Endothelial cell of umbilical vein (primary cell): Measurements from ENCODE around the gene TXNRD2.

Experiments used
- EZH2 ChIP-seq: IDR thresholded peaks from 2 replicates; pipeline ENCODE4 v1.6.1; 2012; ENCODE audit warnings: borderline replicate concordance, low read depth, mild to moderate bottlenecking, moderate library complexity, low read length, inconsistent platforms; ENCODE audit not compliant: severe bottlenecking
- GATA2 ChIP-seq: IDR thresholded peaks from 2 replicates; pipeline ENCODE4 v1.7.0; 2011; ENCODE audit warnings: low read depth, mild to moderate bottlenecking, moderate library complexity, mixed read lengths, low read length; ENCODE audit not compliant: insufficient read length, insufficient read depth
- JUN ChIP-seq: IDR thresholded peaks from 2 replicates; pipeline ENCODE4 v1.6.1; 2011; ENCODE audit warnings: borderline replicate concordance, low read depth; ENCODE audit not compliant: insufficient read length, insufficient read depth
- MAX ChIP-seq: IDR thresholded peaks from 2 replicates; pipeline ENCODE4 v1.6.1; 2011; ENCODE audit not compliant: insufficient read depth, insufficient read length
- MYC ChIP-seq: IDR thresholded peaks from one replicate; pipeline ENCODE4 v1.6.1; 2011; ENCODE audit warnings: mild to moderate bottlenecking, low read depth, low read length
- POLR2A ChIP-seq: IDR thresholded peaks from 2 replicates; pipeline ENCODE4 v1.6.1; 2012; ENCODE audit warnings: low read depth, mild to moderate bottlenecking, control low read depth, low read length
- POLR2AphosphoS5 ChIP-seq: IDR thresholded peaks from 2 replicates; pipeline ENCODE4 v1.6.1; 2012; ENCODE audit warnings: low read depth, mild to moderate bottlenecking, control low read depth, low read length, moderate library complexity; ENCODE audit not compliant: insufficient read depth
- TF ChIP-seq, protein P1 (sequence below), 2 donors: IDR thresholded peaks; 1 replicate in 1 of 2; 2 replicates in 1 of 2; pipeline ENCODE4 v1.5.1; 2011; ENCODE audit warnings: low read length in 2 of 2, mild to moderate bottlenecking in 2 of 2, moderate library complexity in 2 of 2, control low read depth in 1 of 2, inconsistent platforms in 1 of 2, low read depth in 1 of 2; ENCODE audit not compliant: insufficient read depth in 1 of 2; ENCODE audit errors: extremely low read depth in 1 of 2

DNA sequence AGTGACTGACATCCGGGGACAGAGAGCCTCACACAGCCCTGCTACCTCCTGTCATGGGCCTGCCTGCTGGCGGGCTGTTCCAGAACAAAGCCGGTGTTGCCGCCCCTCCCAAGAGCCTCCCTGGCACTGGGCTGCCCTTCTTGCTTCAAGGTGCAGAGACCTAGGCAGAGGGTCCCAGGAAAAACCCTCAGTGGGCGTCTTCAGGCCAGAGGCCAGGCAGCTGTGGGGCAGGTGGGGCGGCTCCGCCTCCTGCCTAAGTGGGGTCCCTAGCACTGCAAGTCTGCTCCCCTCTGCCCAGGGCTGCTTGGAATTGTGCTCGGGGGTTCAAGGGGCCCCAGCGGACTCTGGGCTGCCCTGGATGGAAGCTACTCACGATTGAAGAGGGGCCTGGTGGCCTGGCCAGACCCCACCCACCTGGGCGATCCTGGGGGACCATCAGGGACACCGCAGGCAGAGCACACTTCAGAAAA lies 66.5 kb downstream of the TXNRD2 start:
- TF ChIP-seq POLR2AphosphoS5 (no peak), JUN (no peak), MYC (no peak), MAX (no peak), POLR2A (no peak), GATA2 (no peak), EZH2 (no peak)
- TF ChIP-seq, protein P1, sequence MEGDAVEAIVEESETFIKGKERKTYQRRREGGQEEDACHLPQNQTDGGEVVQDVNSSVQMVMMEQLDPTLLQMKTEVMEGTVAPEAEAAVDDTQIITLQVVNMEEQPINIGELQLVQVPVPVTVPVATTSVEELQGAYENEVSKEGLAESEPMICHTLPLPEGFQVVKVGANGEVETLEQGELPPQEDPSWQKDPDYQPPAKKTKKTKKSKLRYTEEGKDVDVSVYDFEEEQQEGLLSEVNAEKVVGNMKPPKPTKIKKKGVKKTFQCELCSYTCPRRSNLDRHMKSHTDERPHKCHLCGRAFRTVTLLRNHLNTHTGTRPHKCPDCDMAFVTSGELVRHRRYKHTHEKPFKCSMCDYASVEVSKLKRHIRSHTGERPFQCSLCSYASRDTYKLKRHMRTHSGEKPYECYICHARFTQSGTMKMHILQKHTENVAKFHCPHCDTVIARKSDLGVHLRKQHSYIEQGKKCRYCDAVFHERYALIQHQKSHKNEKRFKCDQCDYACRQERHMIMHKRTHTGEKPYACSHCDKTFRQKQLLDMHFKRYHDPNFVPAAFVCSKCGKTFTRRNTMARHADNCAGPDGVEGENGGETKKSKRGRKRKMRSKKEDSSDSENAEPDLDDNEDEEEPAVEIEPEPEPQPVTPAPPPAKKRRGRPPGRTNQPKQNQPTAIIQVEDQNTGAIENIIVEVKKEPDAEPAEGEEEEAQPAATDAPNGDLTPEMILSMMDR (IDR thresholded peaks at IDR 0.05; ENCODE audit: extremely low read depth in 1 of 2, insufficient read depth in 1 of 2, low read depth in 1 of 2, low read length in 2 of 2) = no peak
